Measurements from ENCODE around the gene PRKACG. TPM values are rescaled to one million over a fixed set of nuclear protein-coding genes. Genes with fewer than 3 reads are reported as not detected.
"Not testable (repeated sequence)": the region's sequence is repeated elsewhere in the genome, so short reads cannot be mapped to it uniquely, and the experiment has no call there.

PRKACG gene
- total RNA-seq, 2 donors from 2014 or later: not detected

DNA sequence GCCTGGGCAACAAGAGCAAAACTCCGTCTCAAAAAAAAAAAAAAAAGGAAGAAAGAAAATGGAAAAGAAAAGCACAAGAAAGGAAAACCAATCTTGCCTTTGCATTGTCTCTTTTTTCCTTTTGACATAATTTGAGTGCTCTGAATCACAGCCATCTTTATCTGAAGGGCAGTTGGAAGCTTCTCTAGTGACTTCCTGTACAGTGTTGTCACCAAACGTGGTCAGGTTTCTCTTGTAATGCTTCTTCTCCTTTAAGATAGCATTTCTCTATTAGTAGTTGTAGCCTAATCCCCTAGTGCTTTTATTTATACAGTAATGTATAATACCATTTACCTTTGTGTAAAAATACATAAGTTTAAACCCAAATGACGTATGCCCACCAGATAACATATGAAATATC lies 18.1 kb downstream of the PRKACG start:
- no peaks in the 10 kb centered on the region for H3K9me3 ChIP-seq
- ATAC-seq (no peak), DNase-seq (no peak)
- TF ChIP-seq, protein P1, sequence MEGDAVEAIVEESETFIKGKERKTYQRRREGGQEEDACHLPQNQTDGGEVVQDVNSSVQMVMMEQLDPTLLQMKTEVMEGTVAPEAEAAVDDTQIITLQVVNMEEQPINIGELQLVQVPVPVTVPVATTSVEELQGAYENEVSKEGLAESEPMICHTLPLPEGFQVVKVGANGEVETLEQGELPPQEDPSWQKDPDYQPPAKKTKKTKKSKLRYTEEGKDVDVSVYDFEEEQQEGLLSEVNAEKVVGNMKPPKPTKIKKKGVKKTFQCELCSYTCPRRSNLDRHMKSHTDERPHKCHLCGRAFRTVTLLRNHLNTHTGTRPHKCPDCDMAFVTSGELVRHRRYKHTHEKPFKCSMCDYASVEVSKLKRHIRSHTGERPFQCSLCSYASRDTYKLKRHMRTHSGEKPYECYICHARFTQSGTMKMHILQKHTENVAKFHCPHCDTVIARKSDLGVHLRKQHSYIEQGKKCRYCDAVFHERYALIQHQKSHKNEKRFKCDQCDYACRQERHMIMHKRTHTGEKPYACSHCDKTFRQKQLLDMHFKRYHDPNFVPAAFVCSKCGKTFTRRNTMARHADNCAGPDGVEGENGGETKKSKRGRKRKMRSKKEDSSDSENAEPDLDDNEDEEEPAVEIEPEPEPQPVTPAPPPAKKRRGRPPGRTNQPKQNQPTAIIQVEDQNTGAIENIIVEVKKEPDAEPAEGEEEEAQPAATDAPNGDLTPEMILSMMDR (IDR thresholded peaks at IDR 0.05): no peak
- TF ChIP-seq POLR2A (IDR thresholded peaks at IDR 0.05): no peak
- no peaks in the 10 kb centered on the region for H3K27me3 ChIP-seq
- peaks cover 29% of the 10 kb centered on the region for H3K4me1 ChIP-seq
- intact Hi-C loops (cut with DNase I): no loop called here
- H3K36me3 ChIP-seq (replicated peaks in 1 of 2; ENCODE audit: insufficient read depth in 1 of 2, low read depth in 2 of 2): peaks cover 0 to 2% of the 10 kb centered on the region in 2 donors
- H3K27ac ChIP-seq: no peak overlapping the region
- no peak overlapping the region for H3K4me3 ChIP-seq
- 72 to 83% methylated on average over 3 of the region's 3 CpGs for WGBS, 2 donors

DNA sequence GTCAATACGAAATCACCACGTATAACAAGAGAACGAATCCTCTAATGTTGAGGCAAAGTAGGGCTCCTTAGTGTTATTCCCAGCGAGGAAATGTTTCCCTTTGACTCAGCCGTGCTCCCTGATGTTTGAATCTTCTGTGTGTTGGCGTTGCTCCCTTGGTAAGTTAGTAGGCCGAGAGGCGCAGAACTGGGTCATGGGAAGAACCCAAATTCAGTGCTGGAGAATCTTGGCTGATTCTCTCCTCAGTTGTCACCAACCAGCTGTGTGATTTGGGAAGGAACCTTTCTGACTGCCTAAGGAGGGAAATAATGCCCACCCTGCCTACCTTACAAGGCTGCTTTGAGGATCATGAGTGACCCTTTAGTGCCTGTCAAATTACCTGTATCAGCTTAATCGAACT lies 22.5 kb downstream of the PRKACG start:
- ATAC-seq (no peak), DNase-seq (no peak)
- intact Hi-C loops (cut with DNase I): no loop called here
- Histone ChIP-seq H3K9me3 (no peaks in the 10 kb centered on the region), H3K27ac (no peak overlapping the region), H3K36me3 (replicated peaks in 1 of 2; ENCODE audit: insufficient read depth in 1 of 2, low read depth in 2 of 2) (peaks cover 0 to 2% of the 10 kb centered on the region in 2 donors), H3K4me3 (no peak overlapping the region), H3K4me1 (peaks cover under 1% of the 10 kb centered on the region), H3K27me3 (no peaks in the 10 kb centered on the region)
- TF ChIP-seq, protein P1 (IDR thresholded peaks at IDR 0.05): no peak
- no peak for TF ChIP-seq POLR2A (IDR thresholded peaks at IDR 0.05)
- 79 to 82% methylated on average over 9 of the region's 9 CpGs for WGBS, 2 donors

DNA sequence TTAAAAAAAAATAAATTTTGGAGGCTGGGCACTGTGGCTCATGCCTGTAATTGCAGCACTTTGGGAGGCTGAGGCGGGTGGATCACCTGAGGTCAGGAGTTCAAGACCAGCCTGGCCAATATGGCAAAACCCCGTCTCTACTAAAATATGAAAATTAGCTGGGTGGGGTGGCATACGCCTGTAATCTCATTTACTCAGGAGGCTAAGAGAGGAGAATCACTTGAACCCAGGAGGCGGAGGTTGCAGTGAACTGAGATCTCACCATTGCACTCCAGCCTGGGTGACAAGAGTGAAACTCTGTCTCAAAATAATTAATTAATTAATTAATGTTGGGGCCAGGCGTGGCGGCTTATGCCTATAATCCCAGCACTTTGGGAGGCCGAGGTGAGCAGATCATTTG lies 27.0 kb downstream of the PRKACG start:
- H3K36me3 ChIP-seq (replicated peaks in 1 of 2; ENCODE audit: insufficient read depth in 1 of 2, low read depth in 2 of 2); H3K27ac ChIP-seq; DNase-seq; ATAC-seq; intact Hi-C loops (cut with DNase I); H3K9me3 ChIP-seq; H3K4me3 ChIP-seq; H3K27me3 ChIP-seq: not testable (repeated sequence)
- 94 to 97% methylated on average over 7 of the region's 7 CpGs for WGBS, 2 donors
- H3K4me1 ChIP-seq: peaks cover 12% of the 10 kb centered on the region

DNA sequence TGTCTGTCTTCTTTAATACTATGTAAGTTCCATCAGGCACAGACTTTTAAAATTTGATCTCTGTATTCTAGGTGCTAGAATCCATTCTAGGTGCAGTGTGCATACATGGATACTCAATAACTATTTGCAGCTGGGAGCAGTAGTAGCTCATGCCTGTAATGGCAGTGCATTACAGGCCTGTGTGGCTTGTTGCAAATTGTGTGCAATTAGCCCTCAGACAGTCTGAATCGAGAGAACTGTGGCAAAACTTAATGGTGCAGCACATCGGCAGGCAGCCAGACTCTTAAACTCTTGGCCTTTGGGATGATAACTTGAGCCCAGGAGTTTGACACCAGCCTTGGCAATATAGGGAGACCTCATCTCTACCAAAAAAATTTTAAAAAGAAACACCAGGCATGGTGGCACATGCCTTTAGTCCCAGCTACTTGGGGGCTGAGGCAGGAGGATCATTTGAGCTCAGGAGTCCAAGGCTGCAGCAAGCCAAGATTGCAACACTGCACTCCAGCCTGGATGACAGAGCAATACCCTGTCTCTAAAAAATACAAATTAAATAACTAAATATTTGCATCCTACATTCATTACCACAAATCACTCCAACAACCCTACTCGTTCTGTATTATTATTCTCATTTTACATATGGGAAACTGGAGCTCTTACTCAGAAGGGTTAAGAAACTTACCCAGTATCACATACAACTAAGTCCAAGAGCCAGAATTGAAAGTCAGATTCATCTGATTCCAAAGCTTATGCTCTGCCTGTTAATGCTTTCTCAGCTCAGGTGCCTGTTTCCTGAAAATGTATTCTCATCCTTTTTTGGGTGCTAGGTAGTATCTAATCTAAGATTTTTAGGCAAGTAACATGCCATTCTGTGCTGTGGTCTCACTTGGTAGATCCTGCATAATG lies 30.1 kb downstream of the PRKACG start:
- DNase-seq (no peak), ATAC-seq (no peak)
- intact Hi-C loops (cut with DNase I): no loop called here
- Histone ChIP-seq H3K36me3 (replicated peaks in 1 of 2; ENCODE audit: insufficient read depth in 1 of 2, low read depth in 2 of 2) (no peaks in the 10 kb centered on the region), H3K4me1 (peaks cover 39% of the 10 kb centered on the region), H3K27me3 (no peaks in the 10 kb centered on the region), H3K9me3 (no peaks in the 10 kb centered on the region), H3K4me3 (no peak overlapping the region), H3K27ac (no peak overlapping the region)
- 78 to 84% methylated on average over 3 of the region's 3 CpGs for WGBS, 2 donors
- TF ChIP-seq POLR2A (IDR thresholded peaks at IDR 0.05): no peak
- TF ChIP-seq, protein P1 (IDR thresholded peaks at IDR 0.05): no peak

DNA sequence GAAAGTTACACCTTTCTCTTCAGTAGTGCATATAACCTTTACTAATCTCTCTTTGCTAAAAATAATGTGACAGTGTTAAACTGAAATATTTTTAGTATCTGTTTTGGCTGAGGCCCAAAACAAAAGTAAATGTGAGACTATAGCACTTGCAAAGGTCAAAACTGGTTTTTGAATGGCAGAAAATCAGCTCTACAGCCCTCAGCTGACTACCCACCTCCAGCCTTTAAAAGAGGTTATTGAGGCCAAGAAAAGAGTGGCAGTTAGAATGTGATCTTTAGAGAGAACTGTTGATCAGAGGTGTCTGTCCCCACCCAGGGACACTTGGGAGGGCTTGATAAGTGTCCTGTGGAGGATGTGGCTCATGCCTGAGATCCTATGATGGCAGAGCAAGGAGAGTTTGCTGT lies 30.9 kb downstream of the PRKACG start:
- no peaks in the 10 kb centered on the region for H3K27me3 ChIP-seq
- H3K9me3 ChIP-seq: no peaks in the 10 kb centered on the region
- peaks cover 39% of the 10 kb centered on the region for H3K4me1 ChIP-seq
- TF ChIP-seq POLR2A (IDR thresholded peaks at IDR 0.05): no peak
- TF ChIP-seq, protein P1 (IDR thresholded peaks at IDR 0.05): no peak
- no peak overlapping the region for H3K27ac ChIP-seq
- no peak overlapping the region for H3K4me3 ChIP-seq
- ATAC-seq: no peak
- DNase-seq: no peak
- intact Hi-C loops (cut with DNase I): no loop called here
- no peaks in the 10 kb centered on the region for H3K36me3 ChIP-seq (replicated peaks in 1 of 2; ENCODE audit: insufficient read depth in 1 of 2, low read depth in 2 of 2)
